NCI-H748 treated with DMSO at 0.1 percent for 48 hours (cell line): ENCODE data around the gene ORC4.

Experiments used
- DNase-seq: peaks from one replicate; lab custom pipeline; 2025; lab: John Stamatoyannopoulos, UW

ORC4 gene

GRCh38 chr2:147933931-147934330 is 86.6 kb downstream of the ORC4 start:
- DNase-seq = no peak

GRCh38 chr2:147927053-147927588 is 93.4 kb downstream of the ORC4 start:
- no peak for DNase-seq

- no peak for DNase-seq
These were observed 94.7 kb downstream of the ORC4 start for GRCh38 chr2:147925886-147926285.

GRCh38 chr2:147924647-147925046 is 95.9 kb downstream of the ORC4 start:
- no peak for DNase-seq

GRCh38 chr2:147923846-147924245 is 96.7 kb downstream of the ORC4 start:
- DNase-seq = no peak

- DNase-seq = no peak
These were observed 103.4 kb downstream of the ORC4 start for GRCh38 chr2:147917161-147917560.

GRCh38 chr2:147916723-147917122 is 103.8 kb downstream of the ORC4 start:
- DNase-seq = no peak

- no peak for DNase-seq
These were observed 104.5 kb downstream of the ORC4 start for GRCh38 chr2:147916067-147916466.

GRCh38 chr2:147913701-147914480 is 106.6 kb downstream of the ORC4 start:
- no peak for DNase-seq

- peak; percentile 55 for DNase-seq
These were observed 109.5 kb downstream of the ORC4 start for GRCh38 chr2:147910990-147911473.

GRCh38 chr2:147909178-147909577 is 111.4 kb downstream of the ORC4 start:
- no peak for DNase-seq

- DNase-seq = no peak
These were observed 116.5 kb downstream of the ORC4 start for GRCh38 chr2:147904051-147904450.

- DNase-seq = no peak
These were observed 131.9 kb downstream of the ORC4 start for GRCh38 chr2:147888680-147889079.

GRCh38 chr2:147886136-147886535 is 134.4 kb downstream of the ORC4 start:
- DNase-seq = no peak

GRCh38 chr2:147884830-147885229 is 135.7 kb downstream of the ORC4 start:
- DNase-seq = no peak

- DNase-seq = no peak
These were observed 137.9 kb downstream of the ORC4 start for GRCh38 chr2:147882631-147883030.
